Right hindlimb (tissue), 1 donor: Measurements from ENCODE around the gene LYPD4.

Experiments used
- DNase-seq: peaks from one replicate; pipeline ENCODE4 v3.0.0-alpha.2; 2018

Gene LYPD4

DNA sequence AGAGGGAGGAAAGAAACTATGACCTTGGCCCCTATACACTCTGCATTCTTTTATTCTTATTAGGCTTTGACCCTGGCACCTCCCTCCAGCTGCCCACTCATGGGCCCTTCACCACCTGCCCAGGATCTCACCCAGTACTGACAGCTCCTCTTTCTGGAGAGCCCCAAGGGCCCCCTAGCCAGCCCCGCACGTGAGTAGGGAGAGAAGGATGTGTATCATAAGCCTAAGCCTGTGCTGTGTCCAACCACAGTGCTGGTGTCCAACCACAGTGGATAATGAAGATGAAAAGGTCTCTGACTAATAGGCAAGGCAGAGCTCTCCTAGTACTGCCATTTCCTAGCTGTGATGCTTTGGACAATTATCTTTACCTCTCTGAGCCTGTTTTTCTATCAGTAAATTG lies 4.6 kb upstream of the LYPD4 start:
- no peak for DNase-seq

DNA sequence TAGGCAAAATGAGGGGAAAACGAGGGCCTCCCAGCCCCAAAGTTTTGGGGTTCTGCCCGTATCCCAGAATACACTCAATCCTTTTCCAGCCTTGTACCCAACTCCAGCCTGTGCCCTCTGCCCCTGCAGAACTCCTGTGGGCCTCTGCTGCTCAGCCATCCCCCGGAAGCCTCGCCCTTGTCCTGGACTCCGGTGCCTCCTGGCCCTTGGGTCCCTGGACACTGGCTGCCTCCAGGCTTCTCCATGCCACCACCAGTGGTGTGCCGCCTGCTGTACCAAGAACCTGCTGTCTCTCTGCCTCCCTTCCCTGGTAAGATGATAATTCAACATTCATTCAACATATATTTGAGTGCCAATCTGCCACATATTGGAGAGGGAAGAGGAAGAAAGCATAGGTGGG lies 4.2 kb upstream of the LYPD4 start:
- no peak for DNase-seq

DNA sequence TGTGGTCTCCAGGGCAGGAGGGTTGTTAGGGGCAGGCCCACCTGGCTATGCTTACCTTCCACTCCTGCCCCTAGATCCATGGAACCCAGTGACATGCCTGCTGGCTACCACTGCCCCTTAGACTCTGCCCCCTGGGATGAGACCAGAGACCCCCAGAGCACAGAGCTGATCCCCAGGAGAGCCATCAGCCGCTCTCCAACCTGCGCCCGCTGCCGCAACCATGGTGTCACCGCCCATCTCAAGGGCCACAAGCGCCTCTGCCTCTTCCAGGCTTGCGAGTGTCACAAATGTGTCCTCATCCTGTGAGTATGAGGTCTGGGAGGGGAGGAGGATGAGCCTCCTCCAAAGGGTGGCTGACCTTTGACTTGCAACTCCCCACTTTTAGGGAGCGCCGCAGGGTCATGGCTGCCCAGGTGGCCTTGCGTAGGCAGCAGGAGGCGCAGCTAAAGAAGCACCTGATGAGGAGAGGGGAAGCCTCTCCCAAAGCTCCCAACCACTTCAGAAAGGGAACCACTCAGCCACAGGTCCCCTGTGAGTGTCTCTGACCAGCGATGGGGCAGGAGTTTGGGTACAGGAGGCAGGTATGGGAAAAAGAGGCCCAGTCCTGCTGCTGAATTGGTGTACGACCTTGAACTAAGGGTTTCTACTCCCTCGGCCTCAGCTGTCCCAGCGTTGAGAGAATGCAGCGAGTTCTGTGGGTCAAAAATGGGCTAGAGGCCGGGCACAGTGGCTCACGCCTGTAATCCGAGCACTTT lies 3.0 kb upstream of the LYPD4 start:
- DNase-seq: no peak

DNA sequence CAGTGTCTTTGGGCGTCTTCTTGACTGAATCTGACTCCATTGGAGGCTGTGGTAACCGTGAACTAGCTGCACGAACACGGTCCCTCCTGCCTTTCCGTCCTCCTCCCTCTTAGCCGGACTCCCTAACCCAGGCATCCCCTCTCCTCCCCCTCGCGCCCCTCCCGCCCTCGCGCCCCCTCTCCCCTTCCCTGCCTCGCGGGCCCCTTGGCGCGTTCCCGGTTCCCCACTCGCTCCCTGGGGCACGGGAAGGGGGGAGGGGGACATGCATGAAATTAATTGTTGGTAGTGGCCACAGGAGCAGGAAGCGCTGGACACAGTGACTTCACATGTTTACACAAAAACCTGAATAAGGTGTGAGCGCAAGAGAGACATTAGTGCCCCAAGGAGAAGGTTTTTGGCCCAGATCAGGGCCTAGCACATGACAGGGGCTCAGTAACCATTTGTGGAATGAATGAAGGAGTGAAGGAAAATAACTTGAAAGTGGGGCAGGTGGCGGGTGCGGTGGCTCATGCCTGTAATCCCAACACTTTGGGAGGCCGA lies 638 bp upstream of the LYPD4 start:
- no peak for DNase-seq

DNA sequence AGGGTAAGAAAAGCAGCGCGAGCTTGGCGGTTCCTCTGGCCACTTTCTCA lies 343 bp upstream of the LYPD4 start, which contains the start of gene DMRTC2:
Gene DMRTC2 (plus strand): TSS at position 42 of the 50 bp plus-strand sequence. CDS start 2,387 bp downstream, outside the sequence.
- no peak for DNase-seq

DNA sequence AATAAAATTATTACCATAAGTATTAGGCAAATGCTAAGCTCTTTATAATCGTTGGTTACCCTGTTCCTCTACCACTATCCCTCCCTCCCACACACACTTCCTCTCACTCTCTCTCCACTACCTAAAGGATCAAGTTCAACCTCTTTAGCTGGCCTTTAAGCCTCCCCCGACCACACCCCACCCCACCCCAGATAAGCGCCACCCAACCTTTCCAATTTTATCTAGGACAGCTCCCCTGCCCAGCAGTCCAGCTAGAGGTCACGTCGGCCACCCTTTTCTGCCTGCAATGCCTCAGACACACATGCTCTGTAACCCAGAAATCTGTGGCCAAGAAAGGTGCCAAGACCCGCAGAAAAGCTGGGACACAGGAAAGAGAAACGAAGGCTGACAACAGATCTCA lies 1.1 kb downstream of the LYPD4 start:
- no peak for DNase-seq

DNA sequence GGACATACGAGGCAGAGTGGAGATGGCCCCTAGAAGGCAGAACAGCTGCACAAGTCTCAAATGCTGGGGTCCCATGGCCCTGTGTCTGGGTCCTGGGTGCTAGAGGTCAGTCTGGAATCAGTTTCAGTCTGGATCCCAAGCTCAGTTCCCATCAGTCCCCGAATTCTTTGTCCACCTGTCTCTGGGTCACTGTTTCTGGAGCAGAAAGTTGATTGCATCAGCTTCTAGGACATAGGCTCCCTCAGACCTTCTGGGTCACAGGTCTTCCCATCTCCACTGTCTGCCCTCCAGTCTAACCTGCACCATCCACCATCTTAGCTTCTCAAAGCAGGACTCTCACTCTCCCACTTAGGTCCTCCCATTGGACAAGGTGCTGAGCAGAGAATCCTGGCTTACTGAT lies 5.3 kb downstream of the LYPD4 start:
- DNase-seq: no peak

DNA sequence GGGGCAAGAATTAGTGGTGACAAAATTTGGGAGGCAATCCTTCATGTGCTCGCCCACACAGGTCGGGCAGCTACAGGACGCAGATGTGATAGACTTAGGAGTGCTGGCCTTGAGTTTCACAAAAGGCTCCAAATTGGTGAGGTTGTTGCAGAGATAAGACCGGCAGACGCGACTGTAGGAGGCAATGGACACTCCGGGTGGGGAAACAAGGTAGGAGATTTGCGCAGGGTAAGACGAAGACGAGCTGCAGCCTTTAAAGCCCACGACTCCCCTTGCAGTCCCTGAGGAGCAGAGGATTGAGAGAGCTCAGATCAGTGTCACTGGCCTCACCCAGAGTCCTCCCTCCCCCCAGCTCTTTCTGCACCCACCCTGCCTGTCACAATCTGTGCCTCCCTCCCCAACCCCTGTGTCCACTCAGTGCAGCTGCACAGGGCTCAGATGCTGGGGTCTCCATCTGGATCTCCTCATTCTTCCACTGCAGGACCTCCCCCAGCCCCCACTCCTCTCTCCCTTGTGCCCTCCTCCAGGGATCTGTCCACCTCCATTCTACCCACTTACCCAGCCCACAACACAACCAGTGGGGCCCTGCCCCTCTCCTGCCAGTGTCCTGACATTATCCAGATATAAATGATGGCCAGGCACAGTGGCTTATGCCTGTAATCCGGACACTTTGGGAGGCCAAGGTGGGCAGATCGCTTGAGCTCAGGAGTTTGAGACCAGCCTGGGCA lies 6.3 kb downstream of the LYPD4 start:
- DNase-seq: no peak

DNA sequence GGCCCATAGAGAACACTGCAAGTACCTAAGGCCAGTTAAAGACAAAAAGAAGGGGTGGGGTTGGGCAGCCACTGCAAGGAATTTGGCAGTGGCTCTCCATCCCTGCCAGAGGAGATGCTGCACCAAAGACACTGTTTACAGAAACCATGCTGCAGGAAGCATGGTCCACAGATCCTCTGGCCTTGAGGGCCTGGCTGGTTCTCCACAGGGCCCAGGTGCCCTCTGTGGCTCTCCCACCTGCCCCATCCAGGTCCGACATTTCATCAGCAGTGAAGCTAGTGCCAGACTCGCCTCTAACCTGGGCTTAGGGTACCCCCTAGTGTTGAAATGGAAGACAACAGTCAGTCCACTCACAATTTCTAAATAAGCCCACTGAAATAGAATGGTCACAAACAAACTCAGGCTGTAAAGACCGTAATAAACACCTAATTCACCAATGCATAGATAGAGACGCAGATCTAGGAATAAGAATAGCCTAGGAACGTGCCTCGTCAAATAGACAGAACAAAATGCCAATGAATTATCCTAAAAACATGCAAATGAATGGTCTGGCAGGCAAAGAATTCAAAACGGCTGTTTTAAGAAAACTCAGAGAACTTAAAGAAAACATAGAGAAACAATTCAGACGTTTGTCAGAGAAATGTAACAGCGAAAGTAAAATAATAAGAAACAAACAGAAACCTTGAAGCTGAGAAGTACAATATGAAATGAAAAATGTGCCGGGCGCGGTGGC lies 23.3 kb downstream of the LYPD4 start:
- DNase-seq: no peak

DNA sequence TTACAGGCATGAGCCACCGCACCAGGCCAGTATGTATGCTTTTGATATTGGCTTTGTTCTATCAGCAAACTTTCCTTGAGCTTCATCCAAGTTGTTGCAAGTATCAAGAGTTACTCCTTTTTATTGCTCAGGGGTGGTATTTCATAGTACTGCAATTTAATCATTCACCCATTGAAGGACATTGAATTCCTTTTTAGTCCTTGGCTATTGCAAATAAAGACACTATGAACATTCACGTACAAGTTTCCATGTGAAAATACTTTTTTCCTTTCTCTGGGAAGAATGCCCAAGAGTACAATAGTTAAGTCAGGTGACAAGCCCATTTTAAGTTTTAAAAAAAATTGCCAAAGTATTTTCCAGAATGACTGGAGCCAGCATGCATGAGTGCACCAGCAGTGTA lies 27.7 kb downstream of the LYPD4 start:
- no peak for DNase-seq

DNA sequence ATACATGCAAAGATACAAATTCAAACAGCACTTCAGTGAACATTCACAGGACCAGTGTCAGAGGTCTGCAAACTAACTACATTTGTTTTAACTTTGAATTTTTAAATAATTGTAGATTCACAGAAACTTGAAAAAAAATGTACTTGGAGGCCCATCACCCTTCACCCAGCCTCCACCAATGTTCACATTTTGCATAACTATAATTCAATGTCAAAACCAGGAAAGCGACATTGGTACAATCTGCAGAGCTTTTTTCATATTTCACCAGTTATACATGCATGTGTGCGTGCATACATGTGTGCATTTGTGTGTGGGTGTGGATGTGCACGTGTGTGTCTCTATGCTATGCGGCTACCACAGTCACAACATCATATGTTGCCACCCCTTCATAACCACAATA lies 29.2 kb downstream of the LYPD4 start:
- DNase-seq: no peak

DNA sequence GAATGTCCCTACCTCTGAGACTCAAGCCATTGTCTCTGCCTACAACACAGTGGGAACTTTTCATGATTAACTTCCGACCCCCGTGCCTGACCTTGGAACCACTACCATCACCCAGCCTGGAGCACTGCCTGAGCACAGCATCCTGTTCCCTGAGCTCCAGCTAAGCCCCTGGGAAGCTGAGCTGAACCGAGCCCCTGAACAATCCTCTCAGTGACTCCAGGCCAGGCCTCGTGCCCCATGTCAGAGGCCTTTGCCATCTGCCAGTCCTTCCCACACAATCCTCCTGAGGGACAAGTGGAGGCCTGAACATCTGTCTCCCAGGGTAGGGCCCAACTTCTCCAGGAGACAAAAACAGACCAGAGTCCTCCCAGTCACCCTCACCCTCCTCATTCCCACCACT lies 30.6 kb downstream of the LYPD4 start:
- DNase-seq: no peak

DNA sequence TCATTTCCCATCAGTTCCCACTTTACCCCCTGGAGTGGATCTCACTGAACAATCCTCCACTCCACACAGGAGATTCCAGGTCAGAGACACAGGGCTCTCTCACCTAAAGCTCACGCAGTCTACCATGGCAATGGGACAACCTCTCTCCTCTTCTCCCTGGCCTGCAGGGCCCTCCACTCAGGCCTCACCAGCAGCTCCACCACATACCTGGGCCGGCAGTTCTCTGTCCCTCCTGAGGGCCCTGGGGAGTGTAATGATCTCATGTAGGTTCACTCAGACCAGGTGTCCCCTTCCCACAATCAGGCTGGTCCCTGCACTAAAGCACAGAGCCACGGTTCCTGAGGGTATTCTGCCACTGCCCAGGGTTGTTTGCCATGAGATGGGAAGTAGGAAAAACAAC lies 32.5 kb downstream of the LYPD4 start:
- no peak for DNase-seq

DNA sequence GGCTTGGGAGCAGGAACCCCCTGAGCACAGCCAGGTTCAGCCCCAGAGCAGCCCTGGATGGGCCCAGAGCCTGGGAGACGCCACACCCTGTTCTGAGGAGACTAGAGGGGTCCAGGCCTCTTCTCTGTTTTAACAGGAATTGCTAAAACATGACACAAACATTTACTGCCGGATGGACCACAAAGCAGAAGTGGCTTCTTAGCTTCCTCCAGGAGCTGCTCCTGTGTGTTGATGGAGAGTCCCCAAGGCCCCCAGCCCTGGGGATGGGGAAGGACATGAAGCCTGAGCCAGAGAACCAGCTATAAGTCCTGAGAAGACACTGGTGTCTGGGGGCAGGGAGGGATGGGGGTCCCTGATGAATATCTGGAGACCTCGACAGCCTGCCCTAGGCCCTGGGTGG lies 33.4 kb downstream of the LYPD4 start:
- DNase-seq: no peak

DNA sequence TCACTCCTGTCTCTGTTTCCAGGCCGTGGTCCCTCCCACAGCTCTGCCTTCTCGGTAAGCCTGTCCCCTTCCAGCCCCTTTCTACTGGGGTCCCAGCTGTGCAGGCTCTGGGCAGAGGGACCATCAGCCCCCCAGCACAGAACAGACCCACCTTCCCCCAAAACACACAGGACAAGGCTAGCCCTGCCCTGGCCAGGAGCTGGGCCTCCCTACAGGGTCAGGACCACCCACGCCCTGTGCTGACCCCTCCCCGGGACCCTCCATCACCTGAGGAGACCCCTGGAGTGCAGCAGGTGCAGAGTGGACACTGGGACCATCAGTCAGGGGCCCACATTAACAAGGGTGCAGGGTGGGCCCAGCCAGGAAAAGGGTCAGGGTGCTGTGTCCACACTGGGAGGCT lies 34.2 kb downstream of the LYPD4 start:
- no peak for DNase-seq

DNA sequence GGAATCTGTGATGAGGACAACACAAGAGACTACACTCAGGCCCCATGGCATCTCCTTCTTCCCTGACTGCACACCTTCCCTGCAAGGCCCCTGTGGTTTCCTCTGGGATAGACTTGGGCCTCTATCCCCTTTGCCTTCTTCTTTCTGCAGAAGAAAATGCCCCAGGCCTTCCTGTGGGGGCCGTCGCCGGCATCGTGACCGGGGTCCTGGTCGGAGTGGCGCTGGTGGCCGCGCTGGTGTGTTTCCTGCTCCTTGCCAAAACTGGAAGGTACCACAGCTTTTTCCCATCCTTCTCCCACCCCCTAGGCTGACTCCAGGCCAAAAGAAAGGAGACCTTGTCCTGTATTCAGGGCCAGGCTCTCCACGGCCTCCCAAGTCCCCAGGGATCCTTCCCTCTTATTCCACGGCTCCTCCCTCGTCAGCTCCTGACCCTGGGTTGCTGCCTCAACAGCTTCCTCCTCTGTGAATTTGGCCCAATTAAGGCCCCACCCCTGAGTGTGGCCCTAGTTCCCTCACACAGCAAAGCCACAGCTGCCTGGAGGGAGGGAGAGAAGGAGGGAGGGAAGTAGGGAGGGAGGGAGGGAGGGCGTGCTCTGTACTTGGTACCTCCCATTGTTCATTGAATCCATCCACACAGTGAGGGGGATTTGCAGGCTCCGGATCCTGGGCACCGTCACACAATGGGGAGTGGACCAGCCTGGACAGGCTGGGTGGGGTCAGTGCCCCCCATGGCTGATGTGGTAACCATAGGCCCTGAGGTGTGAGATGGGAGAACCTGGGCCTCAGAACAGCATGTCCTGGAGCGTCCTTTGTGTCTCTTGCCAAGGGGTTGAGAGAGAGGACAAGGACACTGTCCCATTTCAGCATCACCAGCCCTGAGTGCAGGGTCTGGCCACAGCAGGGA lies 35.6 kb downstream of the LYPD4 start:
- no peak for DNase-seq

DNA sequence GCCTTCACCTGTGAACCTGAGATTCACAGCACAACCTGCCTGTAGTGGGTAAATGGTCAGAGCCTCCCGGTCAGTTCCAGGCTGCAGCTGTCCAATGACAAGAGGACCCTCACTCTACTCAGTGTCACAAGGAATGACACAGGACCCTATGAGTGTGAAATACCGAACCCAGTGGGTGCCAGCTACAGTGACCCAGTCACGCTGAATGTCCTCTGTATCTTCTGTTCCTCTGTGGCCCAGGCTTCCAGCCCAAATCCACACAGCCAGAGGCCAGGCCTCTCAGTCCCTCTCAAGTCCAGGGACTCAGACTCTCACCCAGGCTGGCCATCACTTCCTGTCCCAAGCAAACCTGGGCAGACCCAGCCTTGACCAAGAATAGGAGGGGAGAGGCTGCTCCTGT lies 37.3 kb downstream of the LYPD4 start:
- DNase-seq: no peak

DNA sequence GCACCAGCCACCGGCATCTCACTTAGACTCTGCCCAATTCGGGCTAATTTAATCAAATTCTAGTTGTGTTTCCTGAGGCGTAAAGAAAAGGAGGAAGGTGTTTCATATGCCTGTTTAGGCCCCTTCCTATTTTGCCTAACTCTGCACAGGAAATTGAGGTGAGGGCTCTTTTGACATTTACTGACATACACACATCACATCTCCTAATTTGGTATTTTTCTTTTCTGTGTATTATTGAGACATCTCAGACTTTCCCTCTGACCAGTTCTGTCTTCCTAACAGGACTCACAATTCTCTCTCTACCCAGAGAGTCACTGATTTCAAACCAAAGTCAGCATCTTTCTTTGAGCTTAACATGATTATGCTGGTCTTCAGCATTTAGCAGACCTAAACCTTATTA lies 40.1 kb downstream of the LYPD4 start:
- no peak for DNase-seq

DNA sequence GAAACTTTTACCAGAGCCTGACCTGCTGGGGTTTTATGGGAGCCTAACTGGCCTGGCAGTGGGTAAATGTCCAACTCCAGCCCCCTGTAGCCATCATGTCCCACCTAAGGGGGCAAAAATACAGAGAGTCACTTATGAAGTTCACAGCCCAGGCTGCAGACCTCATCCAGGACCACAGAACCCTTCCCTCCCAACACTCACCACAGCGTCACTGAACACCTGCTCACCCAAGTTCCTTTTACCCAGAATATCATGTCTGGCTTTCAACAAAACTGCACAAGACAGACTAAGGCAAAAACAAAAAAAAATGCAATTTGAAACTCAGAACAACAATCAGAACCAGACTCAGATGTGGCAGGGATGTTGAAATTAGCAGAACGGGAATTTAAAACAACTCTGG lies 41.7 kb downstream of the LYPD4 start:
- no peak for DNase-seq

DNA sequence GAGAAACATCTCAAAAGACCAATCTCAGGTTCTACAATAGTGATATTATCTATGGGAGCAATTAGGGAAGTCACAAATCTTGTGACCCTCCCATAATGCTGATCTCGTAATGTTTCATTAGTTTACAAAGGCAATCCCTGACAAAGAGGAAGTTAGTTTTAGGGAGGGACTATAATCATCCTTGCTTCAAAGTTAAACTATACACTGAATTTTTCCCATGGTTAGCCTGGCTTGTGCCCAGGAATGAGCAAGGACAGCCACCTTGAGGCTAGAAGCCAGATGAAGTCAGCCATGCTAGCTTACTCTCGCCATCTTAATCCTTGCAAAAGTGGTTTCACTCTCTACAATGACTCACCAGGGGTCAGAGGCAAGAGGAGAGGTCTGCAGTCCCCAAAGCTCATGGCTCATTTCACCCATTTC lies 42.7 kb downstream of the LYPD4 start:
- DNase-seq: no peak

DNA sequence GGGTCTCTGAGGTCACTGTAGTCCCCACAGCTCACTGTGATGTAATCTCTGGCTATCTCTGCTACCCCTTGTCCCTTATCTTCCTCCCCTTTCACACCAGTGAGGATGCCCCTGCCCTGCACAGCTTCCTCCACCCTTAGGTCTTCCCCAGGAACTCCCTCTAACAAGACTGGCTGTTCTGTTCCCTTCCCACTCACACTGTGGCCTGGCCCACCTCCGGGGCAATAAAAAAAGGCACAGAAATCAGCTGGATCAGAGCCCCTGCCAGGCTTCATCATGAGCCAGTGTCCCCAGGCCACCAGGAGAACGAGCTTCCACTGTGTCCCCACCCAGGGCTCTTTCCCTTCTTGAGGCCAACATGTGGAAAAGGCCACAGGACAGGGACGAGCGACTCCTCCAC lies 43.5 kb downstream of the LYPD4 start:
- no peak for DNase-seq

DNA sequence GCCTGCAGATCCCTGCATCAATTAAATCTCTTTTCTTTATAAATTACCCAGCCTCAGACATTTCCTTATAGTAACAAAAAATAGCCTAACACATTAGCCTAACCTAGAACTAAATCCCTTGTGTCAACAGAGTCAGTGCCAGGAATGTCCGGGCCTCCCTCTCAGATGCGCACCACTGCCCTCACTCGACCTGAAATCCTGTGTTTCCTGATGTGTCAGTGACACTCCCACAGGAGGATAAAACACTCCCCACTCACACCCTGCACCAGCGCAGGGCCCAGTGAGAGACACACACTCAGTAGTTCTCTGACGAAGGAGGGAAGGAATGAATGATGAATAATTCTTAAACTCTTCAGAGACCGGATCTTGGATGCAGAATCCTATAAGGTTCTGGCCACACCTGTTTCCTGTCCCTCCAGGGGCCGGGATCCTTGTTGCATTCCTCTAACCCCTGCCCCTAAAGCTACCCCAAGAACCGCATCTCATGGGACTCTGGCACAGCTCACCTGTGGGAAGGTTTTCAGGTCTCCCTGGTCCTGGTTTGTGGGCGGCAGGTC lies 45.0 kb downstream of the LYPD4 start:
- no peak for DNase-seq

DNA sequence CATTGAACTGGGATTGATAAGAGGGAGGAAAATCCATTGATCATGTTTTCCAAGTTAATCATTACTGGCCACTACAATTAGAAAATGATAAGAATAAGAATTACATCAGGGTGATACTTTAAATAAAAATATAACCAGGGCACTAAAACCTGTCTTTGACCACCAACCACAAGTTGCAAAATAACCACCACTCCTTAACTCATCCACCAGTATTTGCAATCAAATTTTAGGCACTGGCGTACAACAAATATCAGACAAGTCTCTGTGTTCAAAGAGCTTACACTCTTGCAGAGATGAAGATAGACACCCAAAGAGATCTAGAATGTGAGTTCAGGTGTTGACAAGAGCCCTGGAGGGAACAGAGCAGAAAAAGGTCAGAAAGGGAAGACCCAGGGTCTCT lies 47.6 kb downstream of the LYPD4 start:
- DNase-seq: no peak
